ENCODE measurements around the gene CKS1B. TPM values are rescaled to one million over a fixed set of nuclear protein-coding genes. Genes with fewer than 3 reads are reported as not detected.

CKS1B gene
- total RNA-seq, 1 donor = 68.2 TPM

GRCh38 chr1:155012026-155012546 is 37.6 kb downstream of the CKS1B start:
- DNase-seq (ENCODE audit: low read depth) = peak; percentile 86
- no peak overlapping the region for H3K4me3 ChIP-seq (ENCODE audit: low read depth, low read length)
- no peak for TF ChIP-seq CTCF (IDR thresholded peaks at IDR 0.05; ENCODE audit: insufficient read depth, low read depth, low read length)

DNA sequence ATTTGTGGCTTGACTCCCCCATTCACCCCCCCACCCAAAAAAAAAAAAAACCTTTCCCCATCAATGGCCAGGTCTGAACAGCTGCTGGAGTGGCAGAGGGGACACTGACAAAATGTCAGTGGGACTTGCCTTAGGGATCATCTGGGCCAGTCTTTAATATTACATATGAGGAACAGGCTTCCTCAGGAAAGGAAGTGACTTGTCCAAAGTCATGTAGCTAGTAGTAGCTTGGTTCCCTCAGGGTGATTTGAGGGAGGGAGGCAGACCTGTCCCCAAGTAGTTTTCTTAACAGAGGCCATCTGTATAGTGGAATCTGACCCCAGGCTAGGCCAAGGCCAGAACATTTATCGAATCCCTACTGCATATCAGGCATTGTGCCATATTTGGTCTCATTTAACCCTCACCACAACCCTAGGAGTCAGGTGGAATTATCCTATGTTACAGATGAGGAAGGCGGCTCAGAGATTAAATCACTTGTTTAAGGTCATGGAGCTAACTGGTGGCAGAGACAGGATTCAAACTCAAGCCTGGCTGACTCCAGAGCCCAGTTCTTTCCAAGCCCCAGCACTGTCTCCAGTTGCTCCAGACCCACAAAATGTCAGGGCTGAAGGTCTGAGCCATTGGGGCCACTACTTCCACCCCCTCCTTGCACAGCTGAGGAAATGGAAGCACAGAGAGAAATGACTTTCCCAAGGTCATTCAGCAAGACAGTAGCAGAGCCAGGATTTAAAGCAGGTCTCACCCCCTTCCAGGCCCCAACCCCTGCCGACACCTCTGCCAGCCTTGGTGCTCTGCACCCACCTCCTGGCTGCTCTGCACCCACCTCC is 38.5 kb downstream of the CKS1B start:
- no peak overlapping the region for H3K4me3 ChIP-seq (ENCODE audit: low read depth, low read length)
- DNase-seq (ENCODE audit: low read depth) = no peak
- no peak for TF ChIP-seq CTCF (IDR thresholded peaks at IDR 0.05; ENCODE audit: insufficient read depth, low read depth, low read length)

- no peak overlapping the region for H3K4me3 ChIP-seq (ENCODE audit: low read depth, low read length)
- TF ChIP-seq CTCF (IDR thresholded peaks at IDR 0.05; ENCODE audit: insufficient read depth, low read depth, low read length) = no peak
- DNase-seq (ENCODE audit: low read depth) = no peak
Measured at GRCh38 chr1:155013632-155014031, 39.2 kb downstream of the CKS1B start.

- no peak overlapping the region for H3K4me3 ChIP-seq (ENCODE audit: low read depth, low read length)
- DNase-seq (ENCODE audit: low read depth) = no peak
- TF ChIP-seq CTCF (IDR thresholded peaks at IDR 0.05; ENCODE audit: insufficient read depth, low read depth, low read length) = no peak
Measured at GRCh38 chr1:155014709-155015508, 40.4 kb downstream of the CKS1B start.

GRCh38 chr1:155015527-155016230 is 41.2 kb downstream of the CKS1B start:
- no peak overlapping the region for H3K4me3 ChIP-seq (ENCODE audit: low read depth, low read length)
- TF ChIP-seq CTCF (IDR thresholded peaks at IDR 0.05; ENCODE audit: insufficient read depth, low read depth, low read length) = no peak
- DNase-seq (ENCODE audit: low read depth) = no peak

DNA sequence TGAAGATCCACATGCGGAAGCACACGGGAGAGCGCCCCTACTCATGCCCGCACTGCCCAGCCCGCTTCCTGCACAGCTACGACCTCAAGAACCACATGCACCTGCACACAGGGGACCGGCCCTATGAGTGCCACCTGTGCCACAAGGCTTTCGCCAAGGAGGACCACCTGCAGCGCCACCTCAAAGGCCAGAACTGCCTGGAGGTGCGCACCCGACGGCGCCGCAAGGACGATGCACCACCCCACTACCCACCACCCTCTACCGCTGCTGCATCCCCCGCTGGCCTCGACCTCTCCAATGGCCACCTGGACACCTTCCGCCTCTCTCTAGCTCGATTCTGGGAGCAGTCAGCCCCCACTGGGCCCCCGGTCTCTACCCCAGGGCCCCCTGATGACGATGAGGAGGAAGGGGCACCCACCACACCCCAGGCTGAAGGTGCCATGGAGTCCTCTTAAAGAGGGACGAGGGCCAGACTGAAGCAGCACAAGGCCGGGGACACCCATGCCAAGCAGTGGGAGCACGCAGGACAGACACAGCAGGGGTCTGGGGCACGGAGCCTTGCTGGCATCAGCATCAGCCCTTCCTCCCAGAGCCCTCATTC is 41.9 kb downstream of the CKS1B start:
- TF ChIP-seq CTCF (IDR thresholded peaks at IDR 0.05; ENCODE audit: insufficient read depth, low read depth, low read length) = no peak
- no peak overlapping the region for H3K4me3 ChIP-seq (ENCODE audit: low read depth, low read length)
- no peak for DNase-seq (ENCODE audit: low read depth)

All from fibroblast of villous mesenchyme (primary cell).